ENCODE results near the gene HDAC4.

HDAC4 gene

DNA sequence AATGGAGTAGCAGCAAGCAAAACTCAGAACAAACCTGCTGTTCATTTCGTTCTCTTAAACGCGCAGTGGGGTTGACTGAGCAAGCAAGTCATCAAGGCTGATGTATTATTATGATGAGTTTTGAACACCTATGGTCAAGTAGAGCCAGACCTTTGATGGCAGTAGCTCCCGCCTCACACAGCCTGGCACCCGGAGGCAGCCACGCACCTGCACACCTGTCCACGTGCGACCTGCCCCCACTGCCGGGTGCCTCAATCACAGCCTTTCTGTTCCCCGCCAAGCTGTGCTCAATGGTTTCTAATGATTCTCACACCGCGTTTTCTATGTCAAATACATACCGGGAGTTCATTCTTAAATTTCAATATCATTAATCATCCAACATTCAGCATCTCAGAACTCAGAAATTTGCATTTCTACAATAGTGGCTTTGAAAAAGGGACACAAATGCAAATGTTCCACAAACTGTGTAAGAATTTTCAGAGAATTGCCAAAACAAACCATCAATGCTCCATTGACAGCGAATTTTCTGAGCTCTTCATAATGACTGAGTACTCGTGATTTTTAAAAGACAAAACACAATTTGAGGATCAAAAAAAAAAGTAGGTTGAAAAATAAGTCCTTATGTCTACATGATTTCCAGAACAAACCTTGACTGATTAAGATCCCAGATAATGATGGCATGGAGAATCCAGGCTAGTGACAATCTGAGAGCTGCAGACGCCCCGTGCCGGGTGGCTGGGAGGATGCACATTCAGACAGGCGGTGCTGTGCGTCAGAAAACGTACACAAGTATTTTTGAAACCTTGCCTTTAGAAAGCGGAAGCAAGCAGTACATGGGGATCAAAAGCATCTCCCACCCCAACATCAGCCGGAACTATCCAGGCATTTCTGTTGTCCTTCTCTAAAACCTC, 56.6 kb downstream of the HDAC4 start:
- DNase-seq, result no peak

DNA sequence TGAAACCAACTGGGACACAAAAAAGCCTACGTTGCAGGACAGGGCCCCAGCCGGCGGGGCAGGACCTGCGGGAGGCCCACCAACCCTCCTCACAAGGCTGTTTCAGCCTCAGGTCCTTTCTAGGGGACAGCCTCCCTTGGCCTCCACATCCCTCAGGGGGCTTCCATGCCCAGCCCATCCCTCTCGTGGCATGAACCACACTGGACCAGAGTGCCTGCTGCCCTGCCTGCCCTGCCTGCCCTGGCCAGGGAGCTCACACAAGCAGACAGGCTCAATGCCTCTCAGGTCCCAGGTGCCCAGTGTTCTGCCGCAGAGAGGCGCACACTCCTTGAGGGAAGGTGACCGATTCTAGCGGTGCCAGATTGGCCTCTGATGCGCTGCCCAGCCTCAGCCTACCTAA, 57.4 kb downstream of the HDAC4 start:
- DNase-seq, result no peak

DNA sequence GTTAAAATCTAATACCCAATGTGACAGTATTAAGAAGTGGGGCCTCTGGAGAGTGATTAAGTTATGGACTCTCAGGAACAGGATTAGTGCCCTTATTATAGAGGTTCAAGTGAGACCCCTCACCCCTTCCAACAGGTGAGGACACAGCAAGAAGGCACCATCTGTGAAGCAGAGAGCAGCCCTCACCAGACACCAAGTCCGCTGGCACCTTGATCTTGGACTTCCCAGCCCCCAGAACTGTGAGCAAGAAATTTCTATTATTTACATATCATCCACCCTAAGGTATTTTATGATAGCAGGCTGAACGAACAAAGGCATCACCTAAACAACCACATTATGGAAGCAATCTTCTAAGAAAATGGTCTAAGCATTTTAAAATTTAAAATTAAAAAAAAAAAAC, 59.0 kb downstream of the HDAC4 start:
- DNase-seq, result no peak

DNA sequence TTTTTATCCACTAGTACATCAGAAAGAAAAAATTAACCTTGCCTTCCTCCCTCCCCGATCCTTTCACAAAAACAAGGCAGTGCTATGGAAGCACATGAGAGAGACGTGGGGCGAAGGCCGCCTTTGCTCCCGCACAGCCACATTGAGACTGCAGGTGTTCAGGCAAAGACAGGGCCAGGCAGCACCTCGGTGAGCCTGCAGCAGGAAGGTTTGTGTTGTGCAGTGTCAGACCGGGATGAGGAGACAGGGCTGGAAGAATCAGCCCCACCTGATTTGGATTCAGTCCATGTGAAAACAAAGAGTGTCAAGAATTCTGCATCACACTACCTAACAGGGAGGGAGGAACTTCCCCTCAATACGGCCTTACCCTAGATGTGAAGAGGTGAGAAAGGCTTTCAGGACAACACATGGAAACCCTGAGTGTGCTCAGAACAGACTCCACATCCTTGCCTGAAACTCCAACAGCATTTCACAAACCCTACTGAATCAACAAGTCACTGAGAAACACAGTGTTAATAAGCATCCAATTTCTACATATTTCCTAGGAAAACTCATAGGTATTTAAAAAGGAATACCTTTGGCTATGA, 59.6 kb downstream of the HDAC4 start:
- DNase-seq, result no peak

DNA sequence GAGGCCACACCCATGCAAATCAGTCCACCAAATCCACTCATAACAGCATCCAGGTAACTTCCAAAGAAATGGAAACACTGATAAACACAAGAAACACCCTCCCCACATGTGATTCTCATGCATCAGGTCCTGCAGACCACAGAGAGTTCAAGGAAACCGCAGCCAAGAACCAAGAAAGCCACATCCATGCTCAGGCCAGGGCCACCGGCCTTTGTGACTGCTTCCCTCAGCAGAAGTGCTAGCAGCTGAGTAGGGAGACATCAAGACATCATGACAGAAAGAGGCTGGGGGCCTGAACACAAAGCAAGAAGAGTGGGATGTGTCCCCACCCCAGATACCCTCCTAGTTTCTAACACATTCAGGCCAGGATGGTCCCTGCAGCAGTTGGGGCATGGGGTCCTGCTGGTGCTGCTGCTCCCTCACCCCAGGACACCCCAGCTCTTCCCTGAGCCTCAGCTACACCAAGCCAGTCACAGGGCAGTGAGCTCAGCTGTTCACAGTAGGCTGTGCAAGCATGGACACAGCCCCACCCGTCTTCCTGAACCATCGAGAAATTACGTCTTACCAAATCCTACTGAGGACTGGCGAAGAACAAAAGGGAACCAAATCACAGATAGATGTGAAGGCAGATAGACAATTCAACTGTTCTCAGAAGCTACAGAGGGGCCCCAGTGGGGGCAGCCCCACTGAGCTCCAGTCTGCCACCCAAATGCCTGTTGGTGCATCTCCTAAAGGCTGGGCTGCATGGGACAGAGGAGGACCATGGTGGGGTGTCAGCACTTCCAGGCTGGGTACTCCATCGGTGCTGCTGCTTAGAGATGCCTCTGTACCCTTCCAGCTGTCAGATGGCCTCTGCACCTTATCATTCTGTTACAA, 60.9 kb downstream of the HDAC4 start:
- DNase-seq, result no peak

DNA sequence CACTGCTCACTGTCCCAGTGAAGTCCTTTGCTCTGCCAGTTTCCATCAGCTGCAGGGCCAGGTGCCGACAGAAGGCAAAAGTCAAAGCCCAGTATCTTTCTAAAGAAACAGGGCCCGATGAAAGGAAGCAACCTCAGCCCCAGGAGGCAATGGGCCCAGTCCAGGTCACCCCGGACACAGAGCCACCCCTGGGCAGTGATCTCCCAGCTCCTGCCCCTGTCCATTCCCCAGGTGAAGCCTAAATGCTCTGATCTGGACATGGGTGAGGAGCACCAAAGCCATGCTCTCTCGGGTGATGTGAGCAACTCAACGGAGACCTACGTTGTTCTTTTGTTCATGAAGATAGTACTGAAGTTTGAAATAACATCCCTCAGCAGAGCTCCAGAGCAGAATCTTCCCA, 61.6 kb downstream of the HDAC4 start:
- no peak for DNase-seq

DNA sequence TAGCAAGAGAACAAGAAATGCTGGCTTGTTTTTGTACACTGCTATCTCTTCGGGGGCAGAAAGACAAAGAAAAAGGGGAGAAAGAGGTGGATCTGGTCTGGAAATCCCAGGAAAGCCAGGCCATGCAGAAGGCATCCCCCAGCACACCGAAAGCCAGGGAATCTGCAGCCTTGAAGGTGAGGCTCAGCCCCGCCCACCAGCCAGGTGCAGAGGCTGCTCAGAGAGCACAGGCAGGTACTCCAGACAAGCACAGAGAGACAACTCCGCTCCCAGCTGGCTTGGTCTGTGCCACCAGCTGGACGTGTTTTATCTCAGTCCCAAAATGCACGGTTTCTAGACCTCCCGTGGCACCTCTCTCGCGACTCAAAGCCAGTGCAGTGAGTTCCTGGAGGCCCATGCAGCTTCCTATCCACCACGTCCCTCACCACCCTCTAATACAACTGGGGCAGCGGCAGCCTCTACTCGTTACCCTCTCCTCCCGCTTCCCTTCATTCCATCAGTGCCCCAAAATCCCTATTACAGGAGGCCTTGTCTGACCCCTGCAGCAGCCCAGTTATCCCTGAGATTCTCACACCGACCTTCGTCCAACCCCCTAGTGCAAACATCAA, 62.8 kb downstream of the HDAC4 start:
- no peak for DNase-seq

DNA sequence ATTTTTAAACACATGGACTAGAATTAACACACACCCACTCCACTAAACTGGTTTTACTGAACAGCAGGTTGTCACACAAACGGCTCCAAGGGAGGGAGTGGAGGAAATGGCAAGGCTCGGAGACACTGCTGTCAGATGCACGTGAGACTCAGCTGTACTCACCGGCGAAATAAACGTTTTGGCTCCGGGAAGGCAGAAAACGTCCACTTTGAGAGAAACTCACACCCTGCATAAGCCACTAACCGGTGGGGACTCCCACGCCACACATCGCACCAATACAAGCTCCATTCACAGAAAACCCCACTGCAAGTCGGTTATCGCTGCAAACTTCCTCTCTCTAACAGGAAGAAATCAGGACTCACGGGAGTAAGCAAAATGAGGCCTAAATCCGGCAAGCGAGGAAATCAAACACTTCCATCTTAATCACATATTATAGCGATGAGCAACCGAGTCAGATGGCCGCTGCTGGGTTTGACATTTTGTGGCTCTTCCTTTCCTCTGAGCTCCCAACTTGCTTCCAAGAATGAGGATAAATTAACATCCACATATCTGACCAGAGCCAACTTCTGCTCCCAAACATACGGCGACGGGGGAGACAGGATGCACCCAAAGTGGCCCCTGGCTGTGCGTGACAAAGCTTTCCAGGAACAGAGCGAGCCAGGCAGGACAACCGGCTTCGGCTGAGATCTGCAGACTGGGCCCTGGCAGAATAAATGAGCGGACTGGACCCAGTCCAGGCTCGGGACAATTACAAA, 63.5 kb downstream of the HDAC4 start:
- no peak for DNase-seq

DNA sequence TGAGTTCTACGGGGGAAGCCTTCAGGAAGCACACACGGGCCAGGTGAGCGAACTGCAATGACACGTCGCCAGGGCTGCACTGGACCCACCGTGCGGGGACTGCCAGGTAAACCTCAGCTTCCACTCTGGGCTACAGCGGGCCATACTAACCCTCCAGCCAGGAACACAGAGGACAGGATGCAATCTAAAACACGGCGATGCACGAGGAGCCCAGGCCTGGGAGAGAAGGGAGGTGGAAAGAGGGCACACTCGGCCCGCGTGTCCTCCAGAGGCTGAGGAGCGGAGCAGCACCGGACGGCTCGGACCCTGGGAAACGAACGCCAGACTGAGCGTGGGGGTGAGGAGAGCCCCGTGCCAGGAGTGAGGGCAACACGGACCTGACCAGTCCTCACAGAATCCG, 69.3 kb downstream of the HDAC4 start:
- no peak for DNase-seq

DNA sequence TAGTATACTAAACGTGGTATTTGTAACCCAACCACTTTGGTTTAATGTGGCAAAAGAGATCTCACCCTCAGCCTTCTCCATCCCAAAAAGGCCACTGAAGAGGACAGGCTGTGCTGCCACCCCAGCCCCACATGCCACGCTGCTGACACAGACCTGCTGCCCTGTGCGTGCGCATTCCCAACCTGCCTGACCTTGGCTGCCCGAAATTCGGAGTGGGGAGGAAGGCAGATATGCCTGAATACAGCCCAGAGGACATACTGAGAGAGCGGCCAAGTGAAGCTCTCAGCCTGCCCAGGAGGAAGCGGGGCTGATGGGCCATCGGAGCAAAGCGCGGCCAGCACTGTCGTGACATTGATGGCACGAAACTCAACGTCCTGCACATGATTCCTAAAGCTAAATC, 70.0 kb downstream of the HDAC4 start:
- DNase-seq, result no peak

DNA sequence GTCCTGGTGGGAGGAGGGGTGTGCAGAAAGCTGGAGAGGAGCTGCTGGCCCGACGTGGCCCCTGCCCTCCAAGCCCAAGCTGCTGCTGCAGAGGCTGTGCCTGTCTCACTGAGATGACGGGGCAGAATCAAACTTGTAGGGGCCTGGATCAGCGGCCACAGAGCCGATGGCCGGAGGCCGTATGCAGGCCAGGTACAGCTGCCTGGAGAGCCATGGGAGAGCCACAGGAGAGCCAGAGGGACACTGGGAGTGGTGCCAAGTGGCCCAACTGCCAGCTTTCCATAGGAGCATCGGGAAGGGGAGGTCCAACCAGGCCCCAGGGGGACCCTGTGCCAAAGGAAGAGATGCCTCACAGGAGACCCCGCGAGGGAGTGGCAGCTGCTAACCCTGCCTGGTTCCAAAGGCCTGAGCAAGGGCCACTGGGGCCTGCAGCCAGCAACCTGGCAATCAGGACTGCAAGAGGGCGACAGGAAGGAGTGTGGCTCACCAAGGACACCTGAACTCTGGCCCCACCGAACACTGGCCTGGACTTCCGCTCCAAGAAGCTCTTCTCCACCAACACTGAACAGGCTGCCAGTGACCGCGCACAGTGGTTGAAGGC, 70.7 kb downstream of the HDAC4 start:
- DNase-seq, result no peak

DNA sequence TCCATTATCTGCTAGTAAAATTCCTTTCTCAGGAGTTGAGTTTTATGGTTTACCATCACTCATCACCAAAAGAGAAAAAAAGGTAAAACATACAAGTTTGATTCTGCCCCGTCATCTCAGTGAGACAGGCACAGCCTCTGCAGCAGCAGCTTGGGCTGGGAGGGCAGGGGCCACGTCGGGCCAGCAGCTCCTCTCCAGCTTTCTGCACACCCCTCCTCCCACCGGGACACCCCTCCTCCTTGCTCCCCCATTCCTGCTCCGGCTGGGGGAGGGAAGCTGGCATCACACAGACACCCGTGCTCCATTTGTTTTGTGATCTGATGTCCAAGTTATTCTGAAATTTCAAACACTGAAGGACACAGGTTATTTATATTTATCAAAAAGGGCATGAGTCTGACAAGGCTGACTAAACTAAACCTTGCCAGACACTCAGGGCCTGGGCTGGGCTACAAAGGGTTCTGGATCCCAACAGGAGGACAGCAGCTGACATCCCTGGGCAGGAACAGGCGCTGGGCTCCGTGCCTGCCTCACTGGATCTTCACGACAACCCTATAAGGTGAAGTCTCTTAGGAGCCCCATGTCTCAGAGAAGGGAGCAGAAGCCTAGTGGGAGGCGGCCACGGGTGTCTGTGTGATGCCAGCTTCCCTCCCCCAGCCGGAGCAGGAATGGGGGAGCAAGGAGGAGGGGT, 71.4 kb downstream of the HDAC4 start:
- no peak for DNase-seq

DNA sequence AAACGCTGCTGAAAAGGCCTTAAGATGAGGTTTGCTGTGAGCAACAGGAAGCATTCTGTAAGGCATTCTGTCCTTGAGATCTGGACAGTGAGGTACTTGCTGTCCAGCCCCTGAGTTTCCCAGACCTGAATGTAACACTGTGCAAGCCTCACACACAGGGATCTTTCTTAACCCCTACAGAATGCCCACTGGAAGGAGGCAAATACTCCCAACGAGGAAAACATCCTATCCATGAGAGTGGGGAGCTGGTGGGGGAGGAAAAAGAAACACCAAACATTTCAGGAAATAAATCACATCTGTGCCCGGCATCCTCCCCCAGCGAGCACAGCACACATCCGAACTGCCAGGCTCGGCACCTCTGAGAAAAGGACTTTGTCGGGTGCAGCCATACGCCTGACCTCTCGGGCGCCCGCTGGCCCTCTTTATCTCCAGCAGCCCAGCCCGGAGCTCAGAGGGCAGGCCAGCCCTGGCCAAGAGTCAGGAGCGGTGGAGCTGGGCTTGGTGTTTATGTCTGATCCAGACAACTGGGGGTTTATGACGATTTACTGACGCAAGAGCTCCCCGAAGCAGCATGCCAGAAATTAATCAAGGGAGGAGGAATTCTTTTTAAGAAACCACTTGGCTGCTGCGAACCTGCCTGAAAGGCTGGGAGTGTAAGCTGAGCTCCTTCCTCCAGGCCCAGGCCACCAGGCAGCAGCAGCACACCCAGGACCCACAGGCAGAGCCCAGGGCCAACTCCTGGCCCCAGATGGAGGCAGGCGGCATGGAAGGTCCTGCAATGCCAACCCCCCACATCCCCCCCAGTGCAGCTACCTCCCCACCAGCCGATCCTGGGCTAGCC, 72.2 kb downstream of the HDAC4 start:
- no peak for DNase-seq

DNA sequence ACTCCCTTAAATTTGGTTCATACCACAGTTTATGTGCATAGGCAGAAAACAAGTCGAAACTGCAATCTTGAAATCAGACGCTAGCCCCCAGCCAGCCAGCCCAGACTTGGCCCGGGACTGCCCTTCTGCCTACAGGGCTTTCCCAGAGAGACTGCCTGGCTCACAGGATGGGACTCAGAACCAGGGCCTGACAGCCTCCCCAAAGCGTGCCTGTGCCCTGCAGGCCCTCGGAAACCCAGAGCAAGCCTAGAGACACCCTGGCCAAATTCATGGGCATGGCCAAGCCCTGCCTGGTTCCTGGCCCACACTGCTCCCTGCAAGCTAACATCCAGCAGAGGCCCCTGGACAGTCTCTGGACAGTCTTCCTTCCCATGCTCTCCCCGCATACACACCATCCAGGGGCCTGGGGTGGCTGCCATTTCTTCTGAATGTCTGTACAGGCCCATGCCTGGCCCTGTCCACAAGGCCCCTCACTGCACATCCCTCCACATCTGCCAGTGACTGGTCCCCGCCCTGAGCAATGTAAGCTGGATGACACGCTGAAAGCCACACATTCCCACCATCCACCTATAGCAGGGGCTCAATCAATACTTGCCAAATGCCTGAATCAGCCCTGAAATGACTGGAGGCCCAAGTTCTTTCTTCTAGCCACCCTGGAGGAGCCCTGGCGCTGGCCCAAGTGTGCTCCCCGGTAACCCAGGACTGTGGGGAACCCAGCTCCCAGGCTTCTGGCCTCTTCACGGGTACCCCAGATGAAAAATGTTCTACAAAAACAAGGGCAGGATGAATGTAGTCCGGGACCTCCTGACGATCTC, 73.1 kb downstream of the HDAC4 start:
- DNase-seq, result peak; percentile 3

DNA sequence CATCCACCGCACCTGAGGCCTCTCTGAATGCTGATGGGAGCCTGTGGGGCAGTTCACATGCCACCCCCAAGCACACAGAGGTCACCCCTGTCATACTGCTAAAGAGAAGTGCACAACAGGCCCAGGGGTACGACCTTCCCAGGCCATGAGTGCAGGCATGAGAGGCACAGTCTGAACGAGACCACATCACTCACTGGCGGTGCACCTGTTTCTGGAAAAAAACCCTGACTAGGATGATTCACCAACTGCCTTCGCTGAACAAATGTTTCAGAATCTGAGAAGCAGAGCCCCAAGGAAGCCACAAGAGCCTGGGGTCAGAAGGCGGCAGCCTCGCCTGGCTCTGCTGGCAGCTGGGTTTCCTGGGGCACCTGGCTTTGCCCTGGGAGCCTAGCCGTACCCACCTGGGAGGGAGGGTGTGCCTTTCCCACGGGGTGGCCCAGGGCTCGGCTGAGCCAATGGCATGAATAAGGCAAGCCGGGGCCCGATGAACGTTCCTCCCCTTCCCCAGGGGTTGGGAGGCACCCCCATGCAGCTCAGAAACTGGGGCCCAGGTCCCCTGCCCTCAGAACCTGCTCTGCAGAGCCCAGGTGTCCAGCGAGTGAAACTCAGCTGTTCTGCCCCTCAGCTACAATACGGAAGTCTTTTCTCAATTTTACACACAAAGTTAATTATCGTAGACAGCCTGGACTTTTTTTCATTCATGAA, 73.8 kb downstream of the HDAC4 start:
- peak; percentile 72 for DNase-seq

DNA sequence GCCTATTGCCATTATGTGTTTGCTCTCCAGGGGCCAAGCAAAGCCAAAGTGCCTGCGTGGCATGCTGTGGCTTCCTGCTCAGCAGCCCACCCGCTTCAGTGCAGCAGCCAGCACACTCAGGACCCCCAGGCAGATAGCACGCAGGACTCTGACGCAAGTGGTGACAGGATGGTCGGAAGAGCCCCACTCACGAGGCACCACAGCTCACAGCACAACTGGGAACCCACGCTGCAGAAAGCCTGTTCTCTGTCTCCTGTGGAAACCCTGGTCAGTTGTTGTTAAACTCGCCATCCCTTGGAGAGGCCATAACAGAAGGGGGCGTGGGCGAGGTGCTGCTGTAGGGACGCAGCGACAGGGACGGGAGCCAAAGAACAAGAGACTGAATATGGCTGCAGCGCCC, 76.4 kb downstream of the HDAC4 start:
- DNase-seq, result no peak

DNA sequence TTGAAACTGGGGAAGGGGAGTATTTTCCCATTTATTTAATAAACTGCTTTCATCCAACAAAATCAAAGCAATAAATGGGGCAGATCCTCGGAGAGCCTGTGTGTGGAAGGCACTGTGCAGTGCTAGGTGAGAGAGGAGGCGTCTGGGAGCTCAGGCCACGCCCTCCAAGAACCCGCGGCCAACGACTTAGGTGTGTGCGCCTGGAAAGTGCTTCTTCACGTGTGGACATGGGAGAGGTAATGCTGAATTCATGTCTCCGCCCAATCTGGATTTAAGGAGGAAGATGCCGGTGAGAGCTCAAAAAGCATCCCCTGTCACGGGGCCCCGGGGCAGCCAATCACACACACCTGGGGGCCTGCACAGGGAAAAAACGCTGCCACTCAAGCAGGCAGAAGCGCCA, 77.4 kb downstream of the HDAC4 start:
- no peak for DNase-seq

DNA sequence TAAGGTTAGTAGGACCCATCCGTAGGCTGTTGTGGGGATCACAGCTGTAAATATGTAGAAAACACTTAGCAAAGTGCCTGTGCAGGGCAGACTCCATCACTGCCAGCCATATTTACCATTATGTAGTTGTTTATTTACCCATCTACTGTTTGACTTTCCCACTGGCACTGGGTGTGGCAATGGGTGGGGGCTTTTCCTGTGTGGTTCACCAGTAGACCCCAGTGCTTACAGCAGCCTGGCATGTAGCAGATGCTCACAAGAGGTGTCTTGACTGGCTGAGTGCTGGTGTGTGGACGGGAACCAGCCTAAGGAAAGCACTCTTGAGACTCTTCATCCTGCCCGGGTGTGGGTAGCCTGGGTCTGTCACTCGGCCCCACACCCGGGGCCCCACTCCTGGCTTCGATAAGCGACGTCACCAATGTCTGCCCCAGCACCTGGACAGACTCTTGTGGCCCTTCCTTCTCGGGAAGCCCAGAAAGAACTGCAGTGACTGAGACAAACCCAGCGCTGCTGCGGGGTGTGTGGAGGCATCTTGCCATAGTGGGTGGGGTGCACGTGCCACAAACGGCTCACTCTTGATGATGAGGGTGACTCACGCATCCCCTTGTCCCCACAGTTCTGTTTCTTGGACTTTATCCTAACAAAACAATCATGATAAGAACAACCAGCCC, 78.3 kb downstream of the HDAC4 start:
- peak; percentile 34 for DNase-seq
